ENCODE results near the gene GFI1.

DNA sequence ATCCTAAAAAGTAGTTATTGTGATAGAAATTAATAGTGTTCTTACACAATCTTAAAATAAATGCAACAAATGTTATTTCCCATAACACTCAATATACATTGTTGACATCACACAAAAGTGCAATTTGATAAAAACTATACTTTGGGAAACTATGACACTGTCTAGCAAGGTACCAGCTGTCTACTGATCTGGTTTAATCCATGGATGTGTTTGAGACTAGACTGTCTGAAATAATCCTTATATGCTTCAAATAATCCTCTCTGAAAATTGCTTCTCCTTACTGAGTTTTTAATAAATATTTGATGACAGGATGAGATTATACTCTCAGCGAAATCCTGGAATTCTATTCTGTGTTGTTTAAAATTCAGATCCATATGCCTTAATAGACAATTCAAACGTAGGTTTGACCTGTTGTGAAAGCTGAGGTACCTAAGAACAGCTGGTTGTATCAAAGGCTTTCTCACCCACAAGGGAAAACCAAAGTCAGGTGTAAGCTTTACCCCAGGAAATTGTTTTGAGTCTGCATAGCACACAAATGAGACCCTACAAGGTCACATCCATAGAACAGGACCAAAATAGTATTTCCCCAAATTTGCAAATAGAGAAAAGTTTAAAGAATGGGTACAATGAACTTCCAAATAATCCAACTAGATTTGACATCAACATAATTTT lies 8.8 kb upstream of the GFI1 start:
- TF ChIP-seq TAF1 (IDR thresholded peaks at IDR 0.05; ENCODE audit: borderline replicate concordance, low read depth, low read length) (no peak), RCOR1 (IDR thresholded peaks at IDR 0.05; ENCODE audit: low read length) (no peak), EP300 (IDR thresholded peaks at IDR 0.05; ENCODE audit: borderline replicate concordance in 1 of 2, low read depth in 1 of 2, low read length in 1 of 2) (no peak), MXI1 (IDR thresholded peaks at IDR 0.05; ENCODE audit: low read depth, low read length) (no peak), RAD21 (IDR thresholded peaks at IDR 0.05; ENCODE audit: low read length) (no peak), JUND (IDR thresholded peaks at IDR 0.05) (no peak), YY1 (IDR thresholded peaks at IDR 0.05; ENCODE audit: low read depth) (no peak), GATA2 (CRISPR knock-in tag; IDR thresholded peaks at IDR 0.05) (no peak)
- TF ChIP-seq, protein P1, sequence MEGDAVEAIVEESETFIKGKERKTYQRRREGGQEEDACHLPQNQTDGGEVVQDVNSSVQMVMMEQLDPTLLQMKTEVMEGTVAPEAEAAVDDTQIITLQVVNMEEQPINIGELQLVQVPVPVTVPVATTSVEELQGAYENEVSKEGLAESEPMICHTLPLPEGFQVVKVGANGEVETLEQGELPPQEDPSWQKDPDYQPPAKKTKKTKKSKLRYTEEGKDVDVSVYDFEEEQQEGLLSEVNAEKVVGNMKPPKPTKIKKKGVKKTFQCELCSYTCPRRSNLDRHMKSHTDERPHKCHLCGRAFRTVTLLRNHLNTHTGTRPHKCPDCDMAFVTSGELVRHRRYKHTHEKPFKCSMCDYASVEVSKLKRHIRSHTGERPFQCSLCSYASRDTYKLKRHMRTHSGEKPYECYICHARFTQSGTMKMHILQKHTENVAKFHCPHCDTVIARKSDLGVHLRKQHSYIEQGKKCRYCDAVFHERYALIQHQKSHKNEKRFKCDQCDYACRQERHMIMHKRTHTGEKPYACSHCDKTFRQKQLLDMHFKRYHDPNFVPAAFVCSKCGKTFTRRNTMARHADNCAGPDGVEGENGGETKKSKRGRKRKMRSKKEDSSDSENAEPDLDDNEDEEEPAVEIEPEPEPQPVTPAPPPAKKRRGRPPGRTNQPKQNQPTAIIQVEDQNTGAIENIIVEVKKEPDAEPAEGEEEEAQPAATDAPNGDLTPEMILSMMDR (IDR thresholded peaks at IDR 0.05): no peak
- TF ChIP-seq, protein P2, sequence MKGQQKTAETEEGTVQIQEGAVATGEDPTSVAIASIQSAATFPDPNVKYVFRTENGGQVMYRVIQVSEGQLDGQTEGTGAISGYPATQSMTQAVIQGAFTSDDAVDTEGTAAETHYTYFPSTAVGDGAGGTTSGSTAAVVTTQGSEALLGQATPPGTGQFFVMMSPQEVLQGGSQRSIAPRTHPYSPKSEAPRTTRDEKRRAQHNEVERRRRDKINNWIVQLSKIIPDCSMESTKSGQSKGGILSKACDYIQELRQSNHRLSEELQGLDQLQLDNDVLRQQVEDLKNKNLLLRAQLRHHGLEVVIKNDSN (IDR thresholded peaks at IDR 0.05; ENCODE audit: borderline replicate concordance, low read depth): no peak
- TF ChIP-seq, protein P3, sequence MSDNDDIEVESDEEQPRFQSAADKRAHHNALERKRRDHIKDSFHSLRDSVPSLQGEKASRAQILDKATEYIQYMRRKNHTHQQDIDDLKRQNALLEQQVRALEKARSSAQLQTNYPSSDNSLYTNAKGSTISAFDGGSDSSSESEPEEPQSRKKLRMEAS (IDR thresholded peaks at IDR 0.05; ENCODE audit: low read depth): no peak
